GM21390 (cell line): ENCODE results near the gene TASP1.
"Not testable (repeated sequence)": the region's sequence is repeated elsewhere in the genome, so short reads cannot be mapped to it uniquely, and the experiment has no call there.

ENCODE experiments used
- ATAC-seq: cut with Tn5 transposase; IDR thresholded peaks from one replicate; pipeline ENCODE4 v1.9.1; 2021; ENCODE audit not compliant: unreplicated experiment

The TASP1 gene

GRCh38 chr20:13648291-13649228 lies 9.8 kb upstream of the TASP1 start:
- no peak for ATAC-seq

GRCh38 chr20:13644010-13644409 lies 5.3 kb upstream of the TASP1 start:
- ATAC-seq = no peak

GRCh38 chr20:13639150-13639497 lies 392 bp upstream of the TASP1 start:
- peak; percentile 27 for ATAC-seq

- ATAC-seq = no peak
Measured at GRCh38 chr20:13638162-13638495, 603 bp downstream of the TASP1 start.

GRCh38 chr20:13632431-13632830 lies 6.3 kb downstream of the TASP1 start:
- no peak for ATAC-seq

- not testable (repeated sequence) for ATAC-seq
Measured at GRCh38 chr20:13627525-13627924, 11.2 kb downstream of the TASP1 start.

- ATAC-seq = no peak
Measured at GRCh38 chr20:13626724-13627123, 12.0 kb downstream of the TASP1 start.

GRCh38 chr20:13625304-13625979 lies 13.3 kb downstream of the TASP1 start:
- ATAC-seq = no peak

GRCh38 chr20:13619415-13619814 lies 19.3 kb downstream of the TASP1 start:
- ATAC-seq = not testable (repeated sequence)

GRCh38 chr20:13618456-13618855 lies 20.3 kb downstream of the TASP1 start:
- not testable (repeated sequence) for ATAC-seq

GRCh38 chr20:13617585-13617984 lies 21.1 kb downstream of the TASP1 start:
- ATAC-seq = not testable (repeated sequence)

GRCh38 chr20:13616713-13617112 lies 22.0 kb downstream of the TASP1 start:
- not testable (repeated sequence) for ATAC-seq

GRCh38 chr20:13613917-13614316 lies 24.8 kb downstream of the TASP1 start:
- ATAC-seq = no peak

GRCh38 chr20:13611611-13612125 lies 27.1 kb downstream of the TASP1 start:
- ATAC-seq = no peak

GRCh38 chr20:13610184-13610583 lies 28.5 kb downstream of the TASP1 start:
- ATAC-seq = no peak

GRCh38 chr20:13608066-13608465 lies 30.7 kb downstream of the TASP1 start:
- ATAC-seq = no peak

GRCh38 chr20:13593423-13593822 lies 45.3 kb downstream of the TASP1 start:
- not testable (repeated sequence) for ATAC-seq

GRCh38 chr20:13588049-13588448 lies 50.7 kb downstream of the TASP1 start:
- no peak for ATAC-seq

GRCh38 chr20:13587370-13587769 lies 51.4 kb downstream of the TASP1 start:
- ATAC-seq = no peak

- ATAC-seq = no peak
Measured at GRCh38 chr20:13586133-13586532, 52.6 kb downstream of the TASP1 start.

GRCh38 chr20:13581451-13581850 lies 57.3 kb downstream of the TASP1 start:
- no peak for ATAC-seq

- no peak for ATAC-seq
Measured at GRCh38 chr20:13580707-13581106, 58.0 kb downstream of the TASP1 start.
